ENCODE results near the gene TUBB1.
"Not testable (repeated sequence)": the region's sequence is repeated elsewhere in the genome, so short reads cannot be mapped to it uniquely, and the experiment has no call there.

TUBB1 gene

DNA sequence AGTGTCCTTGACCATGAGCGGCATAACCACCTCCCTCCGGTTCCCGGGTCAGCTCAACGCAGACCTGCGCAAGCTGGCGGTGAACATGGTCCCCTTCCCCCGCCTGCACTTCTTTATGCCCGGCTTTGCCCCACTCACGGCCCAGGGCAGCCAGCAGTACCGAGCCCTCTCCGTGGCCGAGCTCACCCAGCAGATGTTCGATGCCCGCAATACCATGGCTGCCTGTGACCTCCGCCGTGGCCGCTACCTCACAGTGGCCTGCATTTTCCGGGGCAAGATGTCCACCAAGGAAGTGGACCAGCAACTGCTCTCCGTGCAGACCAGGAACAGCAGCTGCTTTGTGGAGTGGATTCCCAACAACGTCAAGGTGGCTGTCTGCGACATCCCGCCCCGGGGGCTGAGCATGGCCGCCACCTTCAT, 4.9 kb downstream of the TUBB1 start:
- no peak for DNase-seq

DNA sequence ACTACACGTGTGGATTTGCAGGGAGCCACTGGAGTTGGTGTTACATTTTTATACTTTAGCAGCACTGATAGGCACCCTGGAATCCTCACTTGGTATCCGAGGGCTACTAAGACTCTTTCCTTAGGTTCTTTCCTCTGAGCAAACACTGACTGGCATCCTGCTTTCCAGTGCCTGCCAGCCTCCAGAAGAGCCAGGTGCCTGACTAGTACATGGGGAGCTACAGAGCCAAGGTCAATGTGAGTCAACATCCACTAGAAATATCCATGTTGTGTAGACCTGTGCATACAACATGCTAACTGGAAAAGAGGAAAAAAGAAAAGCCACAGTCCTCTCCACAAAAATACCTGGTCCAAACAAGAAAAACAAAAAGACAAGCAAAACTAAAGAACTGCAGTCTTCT, 5.9 kb downstream of the TUBB1 start:
- no peak for DNase-seq

DNA sequence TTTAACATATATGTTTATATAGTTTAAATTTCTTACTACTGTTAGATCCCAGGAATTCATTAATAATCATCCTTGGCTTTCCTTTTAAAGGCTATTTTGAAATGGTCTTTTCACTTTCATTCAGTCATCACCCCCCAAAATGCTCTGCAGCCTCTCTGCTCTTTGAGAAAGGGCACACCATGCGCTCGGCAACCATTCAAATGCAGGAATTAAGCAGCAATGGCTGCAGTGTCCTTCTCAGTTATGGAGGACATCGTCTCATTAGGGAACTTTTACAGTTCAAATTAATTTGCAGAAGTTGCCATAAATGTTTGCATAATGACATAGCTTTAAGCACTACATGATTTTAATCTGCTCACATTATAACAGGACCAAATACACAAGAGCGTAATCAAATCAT, 6.3 kb downstream of the TUBB1 start:
- no peak for DNase-seq

DNA sequence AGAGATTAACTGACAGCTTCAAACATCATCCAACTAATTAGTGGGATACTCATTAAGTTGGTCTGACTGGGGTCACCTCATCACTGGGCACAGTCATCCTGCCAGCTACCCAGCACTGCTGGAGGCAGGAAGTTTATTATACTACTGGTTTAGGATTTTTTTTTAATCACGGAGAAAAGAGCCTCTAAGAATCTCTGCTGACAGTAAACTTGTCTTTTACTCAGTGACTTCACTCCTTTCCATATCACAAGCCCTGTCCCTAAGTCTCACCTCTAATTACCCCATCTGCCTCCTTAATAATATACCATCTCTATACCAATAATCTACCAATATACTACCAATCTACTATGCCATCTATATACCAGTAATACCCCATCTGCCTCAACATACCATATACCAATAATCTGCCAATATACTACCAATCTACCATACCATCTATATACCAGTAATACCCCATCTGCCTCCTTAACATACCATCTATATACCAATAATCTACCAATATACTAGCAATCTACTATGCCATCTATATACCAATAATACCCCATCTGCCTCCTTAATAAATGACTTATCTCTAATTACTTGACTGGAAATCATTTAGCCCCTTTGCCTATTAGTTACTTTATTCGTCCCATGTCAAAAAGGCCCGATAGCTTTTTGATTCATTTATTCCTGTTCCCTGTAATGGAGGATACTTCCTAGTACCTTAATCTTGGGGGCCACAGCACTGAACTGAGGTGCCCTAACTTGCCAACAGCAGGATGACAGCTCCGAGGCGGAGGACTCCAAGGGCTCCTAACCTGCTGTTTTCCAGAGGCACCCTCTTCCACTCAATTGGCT, 7.9 kb downstream of the TUBB1 start:
- DNase-seq: no peak

DNA sequence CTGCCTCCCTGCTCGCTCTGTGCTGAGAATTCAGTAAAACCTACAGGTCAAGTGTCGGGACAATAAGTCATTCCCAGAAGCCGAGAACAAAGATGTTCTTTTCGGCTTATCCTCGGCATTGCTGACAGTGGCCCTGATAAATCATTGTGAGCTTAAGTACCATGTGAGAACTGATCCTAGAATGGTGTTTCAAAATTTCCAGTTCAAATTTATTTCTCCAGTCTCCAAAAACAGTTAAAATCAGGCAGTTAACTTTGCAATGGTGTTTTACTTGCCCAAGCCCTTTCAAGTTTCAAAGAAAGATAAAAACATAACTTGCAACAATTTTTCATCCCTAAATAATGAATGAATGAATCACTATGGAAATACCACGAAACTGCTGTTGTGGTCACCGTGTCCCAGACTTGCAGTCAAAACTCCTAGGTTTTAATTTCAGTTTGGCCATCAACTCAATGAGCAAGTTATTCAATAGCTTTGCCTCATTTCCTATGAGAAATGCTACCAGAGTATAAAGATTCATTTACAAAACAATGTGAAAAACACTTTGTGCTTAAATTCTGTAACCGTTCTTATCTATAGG, 8.6 kb downstream of the TUBB1 start:
- DNase-seq: no peak

DNA sequence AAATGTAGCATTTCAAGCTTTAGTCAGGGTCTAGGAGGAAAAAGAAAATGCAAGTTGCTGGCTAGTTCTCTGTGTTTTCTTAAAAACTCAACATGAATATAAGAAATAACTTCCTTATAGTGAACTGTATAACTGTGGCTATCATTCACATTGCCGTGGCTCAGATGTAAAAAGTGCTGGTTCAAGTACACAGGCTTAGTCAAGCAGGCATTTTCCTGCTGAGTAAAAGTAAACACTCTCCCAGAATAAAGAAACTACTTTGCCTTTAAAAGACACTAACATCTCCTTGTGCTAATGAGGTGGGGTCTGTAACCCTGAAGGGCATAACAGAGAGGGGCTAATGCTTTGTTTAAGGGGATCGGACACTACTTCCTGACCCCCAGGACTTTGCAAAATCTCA, 9.6 kb downstream of the TUBB1 start:
- no peak for DNase-seq

DNA sequence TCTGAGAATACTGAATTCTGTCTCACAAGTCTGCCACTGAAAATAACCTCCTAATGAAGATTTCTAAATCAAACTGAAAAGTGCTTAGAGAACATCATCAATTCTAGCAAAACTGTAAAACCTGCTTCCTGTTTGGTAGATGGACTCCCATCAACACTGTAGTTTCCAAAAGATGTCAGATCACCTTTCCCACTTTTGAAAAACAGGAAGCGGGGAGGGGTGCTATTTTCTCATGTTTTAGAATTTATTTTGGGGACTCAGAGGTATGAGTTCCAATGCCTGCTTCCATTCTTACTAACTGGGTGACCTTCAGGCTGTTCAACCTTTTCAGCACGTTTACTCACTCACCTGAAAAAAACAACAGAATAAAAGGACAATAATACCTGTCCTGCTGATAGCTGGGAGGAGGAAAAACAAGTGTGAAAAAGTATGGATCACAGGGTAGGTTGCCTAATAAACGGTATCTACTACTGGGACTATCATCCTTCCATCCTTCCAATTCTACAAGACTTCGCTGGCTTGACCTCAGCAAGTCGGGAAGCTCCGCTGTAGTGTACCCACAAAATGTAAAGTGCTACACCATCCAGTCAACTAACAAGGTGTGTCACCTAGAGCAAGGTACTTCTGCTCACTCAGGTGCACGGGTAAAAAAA, 11.8 kb downstream of the TUBB1 start:
- no peak for DNase-seq

DNA sequence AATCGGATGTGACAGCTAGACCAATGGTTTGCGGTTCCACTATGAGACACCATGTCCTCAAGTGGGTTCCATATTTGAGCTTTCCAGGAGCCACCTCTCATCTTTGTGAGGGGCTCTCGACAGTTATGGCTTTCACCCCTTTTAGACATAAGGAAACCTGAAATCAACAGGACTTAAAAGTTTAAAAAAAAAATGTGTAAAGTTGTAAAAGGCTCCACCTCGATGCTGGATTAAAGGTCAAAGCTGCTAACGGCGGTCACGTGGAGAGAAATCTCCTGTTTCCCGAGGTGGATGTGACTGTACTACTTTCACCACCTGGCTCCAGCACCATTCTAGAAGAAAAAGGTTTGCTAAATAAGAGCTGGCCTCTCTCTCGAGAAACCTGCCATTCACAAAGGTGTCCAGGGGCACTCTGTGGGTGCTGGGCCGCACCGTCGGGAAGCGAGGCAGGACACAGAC, 12.4 kb downstream of the TUBB1 start:
- DNase-seq: no peak

DNA sequence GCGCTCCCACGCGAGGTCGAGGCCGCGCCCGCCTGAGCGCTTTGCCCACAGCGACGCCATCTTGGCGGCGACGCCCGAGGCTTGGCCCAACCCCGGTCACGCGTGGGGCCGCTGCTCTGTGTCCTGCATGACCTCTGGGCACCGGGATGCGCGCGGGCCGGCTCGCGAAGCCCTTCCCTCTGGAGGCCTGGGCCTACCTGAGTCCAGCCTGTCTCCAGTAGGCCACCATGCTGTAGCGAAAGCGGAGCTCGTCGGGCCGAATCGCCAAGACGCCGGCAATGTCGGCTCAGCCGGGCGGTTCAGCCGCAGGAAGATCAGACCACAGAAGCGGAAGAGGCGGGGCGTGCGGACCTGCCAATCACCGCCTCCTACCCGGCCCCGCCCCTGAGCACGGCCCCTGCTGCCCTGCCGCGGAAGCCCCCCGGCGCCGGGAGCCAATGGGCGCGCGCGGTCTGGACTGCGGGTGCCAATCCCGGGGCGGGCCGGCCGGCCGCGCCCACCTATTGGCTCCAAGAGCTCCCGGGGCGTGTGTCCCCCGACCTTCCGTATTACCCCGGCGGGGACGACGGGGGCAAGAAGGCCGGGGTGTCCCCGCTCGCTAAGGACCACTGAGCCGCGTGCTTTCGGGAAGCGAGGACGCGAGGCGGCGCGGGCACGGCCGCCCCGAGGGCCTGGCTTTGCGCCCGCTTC, 12.9 kb downstream of the TUBB1 start, which contains the start of gene ATP5F1E:
ATP5F1E (minus strand) TSS at position 313 of the 690 bp plus-strand sequence; CDS start at position 229, 84 bp downstream.
- DNase-seq: peak; percentile 99

DNA sequence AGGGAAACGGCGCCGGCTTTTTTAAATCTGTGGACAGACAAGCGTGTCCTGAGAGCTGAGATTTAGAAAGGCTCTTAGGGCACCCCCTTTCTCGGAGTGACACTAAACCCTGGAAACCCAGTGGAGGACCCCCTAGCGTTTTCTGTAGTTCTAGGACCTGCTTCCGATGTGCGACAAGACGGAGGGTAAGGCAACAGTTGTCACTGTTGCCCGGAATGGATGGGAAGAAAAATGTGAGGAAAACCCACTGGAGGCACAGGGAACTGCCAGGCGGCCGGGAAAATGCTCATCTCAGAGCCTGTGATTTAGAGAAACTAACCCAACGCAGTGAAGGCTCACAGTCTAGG, 13.5 kb downstream of the TUBB1 start:
- peak; percentile 81 for DNase-seq

DNA sequence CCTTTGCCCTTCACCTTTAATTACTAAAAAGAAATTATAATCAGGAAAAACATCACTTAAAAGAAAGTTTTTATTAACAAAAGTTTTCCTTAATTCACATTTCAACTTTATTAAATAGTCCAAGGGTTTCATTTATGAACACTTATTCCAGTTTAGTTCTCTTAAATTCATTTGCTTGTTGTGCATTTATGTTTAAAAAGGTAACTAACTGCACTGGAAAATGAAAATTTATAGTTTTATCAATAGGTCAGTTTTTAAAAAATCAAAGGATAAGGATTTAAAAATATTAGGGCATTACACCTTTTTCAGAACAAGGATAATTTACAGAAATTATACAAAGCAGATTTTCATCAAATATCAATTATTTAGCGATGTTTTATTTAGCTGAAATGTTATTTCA, 13.9 kb downstream of the TUBB1 start:
- DNase-seq: no peak

DNA sequence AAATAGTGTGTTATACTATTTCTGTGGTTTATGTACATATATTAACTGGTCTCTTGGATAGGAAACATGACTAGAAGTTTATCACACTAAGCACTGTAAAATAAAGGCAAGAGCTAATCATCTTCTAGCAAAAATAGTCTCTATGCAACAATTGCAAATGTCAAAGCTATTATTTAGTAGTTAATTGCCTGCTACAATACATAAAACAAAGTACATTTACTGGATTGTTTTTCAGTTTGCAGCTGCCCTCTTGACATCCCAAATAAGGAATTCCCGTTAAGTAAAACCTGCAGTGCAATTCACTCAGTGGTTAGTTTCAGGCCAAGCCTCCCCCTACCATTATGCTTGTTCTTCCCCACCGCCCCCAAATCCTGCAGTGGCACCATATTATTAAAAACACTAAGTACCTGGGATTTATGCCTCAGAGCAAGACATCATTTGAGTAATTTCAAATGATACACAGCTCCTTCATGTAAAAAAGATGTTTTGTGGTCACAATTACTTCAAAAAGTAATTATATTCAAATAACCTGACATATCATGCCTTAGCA, 14.5 kb downstream of the TUBB1 start:
- DNase-seq: no peak

DNA sequence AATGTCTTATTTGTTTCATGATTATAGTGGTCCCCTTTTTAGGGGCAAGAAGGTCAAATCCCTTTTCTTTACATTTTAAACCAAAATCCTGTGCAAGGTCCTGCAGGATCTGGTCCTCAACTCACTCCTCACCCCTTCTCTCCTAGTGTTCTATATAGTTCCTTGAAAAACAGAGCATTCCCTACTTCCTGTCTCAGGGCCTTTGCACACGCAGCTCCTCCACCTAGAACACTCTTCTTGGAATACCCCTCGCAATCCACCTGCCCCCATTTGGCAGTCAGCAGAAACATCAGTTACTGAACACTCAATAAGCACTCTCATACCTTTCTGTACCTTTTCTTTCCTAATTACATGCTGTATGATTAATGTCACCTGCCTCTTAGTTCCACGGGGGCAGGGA, 16.2 kb downstream of the TUBB1 start:
- DNase-seq: no peak

DNA sequence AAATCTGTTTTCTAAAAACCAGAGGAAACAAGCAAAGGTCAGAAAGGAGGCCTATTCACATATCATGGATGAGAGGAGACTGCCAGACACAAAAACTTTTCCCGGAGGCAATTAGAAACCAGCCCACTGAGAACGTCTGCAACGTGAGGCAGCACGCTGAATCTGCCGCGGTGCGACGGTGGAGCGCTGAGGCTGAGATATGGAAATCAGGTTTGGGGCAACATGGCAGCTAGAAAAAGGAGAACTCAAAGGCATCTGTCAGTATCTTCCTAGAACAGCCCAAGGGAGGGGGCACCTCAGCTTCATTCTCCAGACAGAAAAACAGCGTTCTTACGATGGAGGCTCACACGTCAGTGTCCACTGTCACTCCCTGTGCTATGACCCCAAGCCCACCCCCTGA, 18.2 kb downstream of the TUBB1 start:
- DNase-seq: no peak

DNA sequence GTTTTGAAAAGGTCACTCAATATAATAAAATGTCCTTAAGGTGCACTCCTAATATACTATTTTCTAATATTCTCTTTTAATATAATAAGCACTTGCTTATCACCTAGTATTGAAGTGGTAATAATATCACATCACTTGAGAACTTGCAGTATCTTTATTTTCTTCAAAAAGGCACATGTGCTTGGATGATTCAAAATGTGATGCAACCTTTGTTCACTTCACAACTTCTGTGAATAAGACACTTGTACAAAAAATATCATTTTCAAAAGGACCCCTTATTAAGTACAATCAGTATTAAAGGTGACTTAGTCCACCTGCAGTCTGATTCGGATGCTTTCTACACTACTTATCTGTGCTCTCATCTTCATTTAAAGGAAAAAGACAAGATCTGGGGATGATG, 20.0 kb downstream of the TUBB1 start:
- no peak for DNase-seq

DNA sequence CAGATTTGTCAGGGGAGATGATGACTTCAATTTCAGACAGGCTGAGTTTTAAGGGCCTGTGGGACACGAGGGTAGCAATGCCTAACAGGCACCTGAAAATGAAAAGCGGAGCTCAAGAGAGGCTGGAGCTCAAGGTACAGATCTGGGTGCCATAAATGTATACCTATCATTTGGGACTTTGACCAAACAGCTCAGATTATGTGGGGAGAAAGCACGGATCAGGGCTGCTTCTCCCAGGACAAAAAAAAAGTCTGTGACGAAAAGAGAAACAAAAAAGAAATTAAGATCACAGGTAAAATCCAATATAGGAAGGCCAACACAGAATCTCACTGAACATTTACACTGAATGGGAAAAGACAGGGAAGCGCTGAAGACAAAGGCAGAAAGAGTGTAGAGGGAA, 21.4 kb downstream of the TUBB1 start:
- DNase-seq: no peak

DNA sequence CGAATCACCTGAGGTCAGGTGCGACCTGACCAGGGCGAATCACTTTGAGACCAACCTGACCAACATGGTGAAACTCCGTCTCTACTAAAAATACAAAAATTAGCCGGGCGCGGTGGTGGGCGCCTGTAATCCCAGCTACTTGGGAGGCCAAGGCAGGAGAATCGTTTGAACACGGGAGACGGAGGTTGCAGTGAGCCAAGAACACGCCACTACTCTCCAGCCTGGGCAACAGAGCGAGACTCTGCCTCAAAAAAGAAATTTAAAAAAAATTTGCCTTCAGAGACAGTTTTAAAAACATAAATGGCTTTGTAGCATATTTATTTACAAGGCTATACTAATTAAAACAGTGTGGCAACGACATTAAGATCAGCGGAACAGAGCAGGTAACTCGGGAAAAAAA, 22.3 kb downstream of the TUBB1 start:
- DNase-seq: not testable (repeated sequence)

DNA sequence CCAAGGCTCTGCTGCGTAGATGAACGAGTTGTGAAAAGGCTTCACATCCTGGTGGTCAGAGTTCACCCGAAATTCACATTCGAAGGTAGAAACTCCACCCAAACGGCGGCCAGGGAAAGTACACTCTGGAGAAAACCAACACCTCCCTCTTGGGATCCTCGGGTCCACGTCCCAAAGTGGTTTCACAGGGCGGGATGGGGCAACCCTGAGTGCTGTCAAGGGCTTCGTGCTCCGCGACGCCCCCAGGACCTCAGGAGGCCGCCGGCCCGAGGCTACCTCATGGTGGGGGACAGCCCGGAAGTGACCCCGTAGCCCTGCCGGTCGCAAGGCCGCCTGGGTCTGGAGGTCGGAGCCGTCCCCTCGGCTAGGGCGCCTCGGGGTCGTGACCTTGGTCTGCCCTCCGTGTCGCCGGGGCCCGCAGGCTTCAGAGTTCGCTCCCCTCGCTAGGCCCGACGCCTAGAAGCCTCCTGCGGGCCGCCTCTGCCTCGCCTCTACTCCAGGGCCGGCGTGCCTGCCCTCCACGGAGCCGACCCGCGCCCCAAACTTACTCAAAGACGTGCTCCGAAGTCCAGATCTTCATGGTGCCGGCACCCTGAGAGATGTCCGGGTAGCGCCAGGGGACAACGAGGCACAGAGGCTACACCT, 23.0 kb downstream of the TUBB1 start, which contains the start of gene PRELID3B:
PRELID3B (minus strand) TSS at position 636 of the 645 bp plus-strand sequence; CDS start at position 580, 56 bp downstream.
- DNase-seq: no peak

DNA sequence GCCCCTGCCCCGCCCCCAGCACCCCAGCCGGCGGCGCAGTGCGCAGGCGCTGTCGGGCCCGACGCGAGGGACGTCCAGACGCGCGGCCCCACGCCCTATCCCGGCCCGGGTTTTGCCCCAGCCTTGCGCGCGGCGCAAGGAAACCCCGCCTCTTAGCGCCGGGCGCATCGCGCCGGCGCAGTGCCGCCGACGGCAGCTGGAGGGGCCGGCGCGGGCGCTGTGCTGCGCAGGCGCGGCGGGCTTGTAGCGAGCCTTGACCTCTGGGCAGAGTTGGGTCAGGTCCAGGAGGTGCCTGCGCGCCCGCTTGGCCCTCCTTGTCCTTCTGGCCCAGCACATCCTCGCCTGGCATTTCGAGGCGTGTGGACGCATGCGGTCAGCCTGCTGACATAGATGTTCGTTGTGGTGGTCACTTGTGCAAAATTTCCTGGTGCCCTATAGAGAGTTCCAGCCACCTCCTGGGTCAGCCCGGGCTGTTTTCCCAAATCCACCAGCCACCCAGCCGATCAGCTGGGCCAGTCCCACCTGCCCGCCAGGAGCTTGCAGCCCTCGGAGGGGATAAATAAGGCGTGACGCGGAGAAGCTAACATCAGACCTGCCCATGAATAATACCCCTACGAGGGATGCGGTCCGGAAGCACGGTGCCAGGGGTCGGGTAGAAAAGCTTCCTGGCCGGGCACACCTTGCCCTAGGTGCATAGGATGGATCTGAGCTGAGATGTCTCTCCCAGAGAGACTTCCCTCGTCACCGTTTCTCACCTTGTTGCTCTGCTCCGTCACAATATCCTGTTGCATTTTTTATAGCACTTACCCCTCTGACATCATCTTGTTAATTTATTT, 23.8 kb downstream of the TUBB1 start:
- peak; percentile 92 for DNase-seq

DNA sequence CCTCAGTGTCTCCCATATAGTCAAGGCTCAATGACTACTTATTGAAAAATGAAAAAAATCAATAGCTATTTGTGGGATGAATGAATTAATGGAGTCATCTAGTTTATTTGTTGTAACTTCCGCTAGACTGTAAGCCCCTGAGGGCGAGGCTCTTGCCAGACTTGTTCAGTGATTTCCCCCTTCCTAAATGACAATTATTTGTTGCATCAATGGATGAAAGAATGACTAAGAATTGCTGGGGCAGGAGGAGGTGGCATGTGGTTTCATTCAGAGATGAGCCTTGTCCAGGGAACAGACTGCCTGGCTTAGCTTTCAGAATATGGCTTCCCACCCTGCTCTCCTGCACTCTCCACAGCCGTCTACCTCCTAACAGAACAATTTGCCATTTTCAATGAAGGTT, 24.5 kb downstream of the TUBB1 start:
- DNase-seq: no peak

DNA sequence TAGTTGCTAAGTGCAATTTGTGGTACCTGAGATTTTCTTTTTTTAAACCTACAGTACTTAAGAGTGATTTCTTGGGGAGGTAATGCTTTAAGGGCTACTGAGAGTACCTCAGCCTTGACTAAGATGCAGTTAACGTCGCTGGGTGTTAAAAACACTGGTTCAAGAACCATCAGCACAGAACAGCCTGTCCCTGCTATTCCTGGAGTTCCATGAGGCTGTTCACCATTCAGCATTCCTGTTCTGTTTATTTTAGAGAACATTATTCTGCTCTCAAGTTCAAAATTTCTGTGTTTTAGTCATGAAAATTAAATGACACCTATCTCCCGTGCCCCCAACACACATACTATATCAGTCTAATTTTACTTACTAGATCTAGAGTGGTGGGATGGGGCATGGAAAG, 25.1 kb downstream of the TUBB1 start:
- no peak for DNase-seq

DNA sequence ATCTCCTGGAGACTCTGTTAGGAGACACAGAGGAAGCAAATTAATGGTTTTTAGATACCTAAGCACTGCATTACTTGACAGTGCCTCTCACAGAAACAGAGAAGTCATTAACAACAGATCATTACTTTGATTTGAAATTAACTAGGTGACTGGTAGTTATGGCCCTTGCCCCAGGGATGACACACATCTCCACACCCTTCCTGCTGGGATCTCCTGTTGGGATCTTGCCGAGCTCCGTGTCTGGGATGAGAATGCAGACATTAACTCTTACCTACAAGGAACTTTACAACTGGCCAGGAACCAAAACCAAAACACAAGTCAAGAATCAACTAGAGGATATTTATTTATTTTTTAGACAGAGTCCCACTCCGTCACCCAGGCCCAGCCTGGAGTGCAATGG, 25.6 kb downstream of the TUBB1 start:
- DNase-seq: no peak
